Fibroblast of gingiva (primary cell): ENCODE data around the gene CENPN.

Source experiments
- DNase-seq: peaks from one replicate; pipeline ENCODE4 v3.0.0-alpha.2; 2011; ENCODE audit warnings: low read depth

Gene CENPN

GRCh38 chr16:81035398-81035974 is 28.5 kb downstream of the CENPN start, which contains the start of gene ATMIN:
TSS of gene ATMIN (plus strand) at chr16:81035842. CDS start at chr16:81035871, 29 bp downstream.
- peak; percentile 75 for DNase-seq

- DNase-seq = peak; percentile 12
These were observed 29.1 kb downstream of the CENPN start for GRCh38 chr16:81035975-81036750.

GRCh38 chr16:81036751-81037350 is 29.8 kb downstream of the CENPN start:
- no peak for DNase-seq

- DNase-seq = no peak
These were observed 33.1 kb downstream of the CENPN start for GRCh38 chr16:81040131-81040530.

GRCh38 chr16:81040842-81041241 is 33.8 kb downstream of the CENPN start:
- no peak for DNase-seq

GRCh38 chr16:81041696-81042095 is 34.7 kb downstream of the CENPN start:
- DNase-seq = no peak

GRCh38 chr16:81042821-81043220 is 35.8 kb downstream of the CENPN start:
- no peak for DNase-seq

GRCh38 chr16:81053761-81054160 is 46.7 kb downstream of the CENPN start:
- DNase-seq = no peak

- no peak for DNase-seq
These were observed 53.7 kb downstream of the CENPN start for GRCh38 chr16:81060576-81061306.

GRCh38 chr16:81061307-81061640 is 54.3 kb downstream of the CENPN start:
- no peak for DNase-seq

GRCh38 chr16:81061871-81062608 is 55.0 kb downstream of the CENPN start:
- DNase-seq = no peak

- DNase-seq = no peak
These were observed 59.7 kb downstream of the CENPN start for GRCh38 chr16:81066681-81067080.

- no peak for DNase-seq
These were observed 60.2 kb downstream of the CENPN start for GRCh38 chr16:81067166-81067565.

GRCh38 chr16:81069063-81069462 is 62.0 kb downstream of the CENPN start:
- no peak for DNase-seq

- no peak for DNase-seq
These were observed 64.0 kb downstream of the CENPN start for GRCh38 chr16:81070979-81071378.

GRCh38 chr16:81071805-81072204 is 64.8 kb downstream of the CENPN start:
- DNase-seq = no peak

- no peak for DNase-seq
These were observed 66.7 kb downstream of the CENPN start for GRCh38 chr16:81073560-81074330.

- peak; percentile 74 for DNase-seq
These were observed 69.6 kb downstream of the CENPN start for GRCh38 chr16:81076566-81077075.

GRCh38 chr16:81077076-81077940 is 70.3 kb downstream of the CENPN start, which contains the start of gene C16orf46:
TSS of gene C16orf46 (minus strand) at chr16:81077238. CDS start at chr16:81063955, 13,283 bp downstream.
- DNase-seq = peak; percentile 95

- DNase-seq = no peak
These were observed 73.2 kb downstream of the CENPN start for GRCh38 chr16:81080233-81080632.
